Glutamatergic neuron (in vitro differentiated cells): ENCODE data around the gene GNAI1. TPM values are rescaled to one million over a fixed set of nuclear protein-coding genes. Genes with fewer than 3 reads are reported as not detected.

Experiments used
- DNase-seq: peaks from one replicate; pipeline ENCODE4 v3.0.0; 2022
- H3K27ac Mint-ChIP-seq: one replicate; pipeline ENCODE4 v1.8.0; 2020; ENCODE audit warnings: mild to moderate bottlenecking, mixed read lengths, inconsistent platforms; ENCODE audit not compliant: unreplicated experiment
- H3K27me3 Mint-ChIP-seq: one replicate; pipeline ENCODE4 v1.8.0; 2020; ENCODE audit warnings: mild to moderate bottlenecking, moderate library complexity, mixed read lengths, inconsistent platforms; ENCODE audit not compliant: unreplicated experiment
- H3K36me3 Mint-ChIP-seq: one replicate; pipeline ENCODE4 v1.8.0; 2020; ENCODE audit warnings: mild to moderate bottlenecking, mixed read lengths, inconsistent platforms; ENCODE audit not compliant: unreplicated experiment
- H3K4me1 Mint-ChIP-seq: one replicate; pipeline ENCODE4 v1.8.0; 2020; ENCODE audit warnings: mild to moderate bottlenecking, low read depth, mixed read lengths, inconsistent platforms; ENCODE audit not compliant: unreplicated experiment
- H3K4me3 Mint-ChIP-seq: one replicate; pipeline ENCODE4 v1.8.0; 2020; ENCODE audit warnings: mild to moderate bottlenecking, mixed read lengths, inconsistent platforms; ENCODE audit not compliant: unreplicated experiment
- H3K9me3 Mint-ChIP-seq: one replicate; pipeline ENCODE4 v1.8.0; 2020; ENCODE audit warnings: mild to moderate bottlenecking, moderate library complexity, mixed read lengths, inconsistent platforms; ENCODE audit not compliant: unreplicated experiment
- total RNA-seq: library from RNA; stranded (reverse); fragmentation: NEBNext Ultra II Directional; extraction: Animal tissue kit (Norgen Biotek cat#: 25700); gene quantifications from one replicate; pipeline ENCODE4 v1.2.1, GENCODE V29; 2021; ENCODE audit not compliant: unreplicated experiment
- TF ChIP-seq, protein P1 (sequence below): fragments of 200-600 bp; sonication (generic); IDR thresholded peaks from one replicate; pipeline ENCODE4 v1.5.0; 2021; ENCODE audit not compliant: partially characterized antibody, unreplicated experiment

GNAI1 gene
- total RNA-seq, 1 donor from 2014 or later: 61.9 TPM

DNA sequence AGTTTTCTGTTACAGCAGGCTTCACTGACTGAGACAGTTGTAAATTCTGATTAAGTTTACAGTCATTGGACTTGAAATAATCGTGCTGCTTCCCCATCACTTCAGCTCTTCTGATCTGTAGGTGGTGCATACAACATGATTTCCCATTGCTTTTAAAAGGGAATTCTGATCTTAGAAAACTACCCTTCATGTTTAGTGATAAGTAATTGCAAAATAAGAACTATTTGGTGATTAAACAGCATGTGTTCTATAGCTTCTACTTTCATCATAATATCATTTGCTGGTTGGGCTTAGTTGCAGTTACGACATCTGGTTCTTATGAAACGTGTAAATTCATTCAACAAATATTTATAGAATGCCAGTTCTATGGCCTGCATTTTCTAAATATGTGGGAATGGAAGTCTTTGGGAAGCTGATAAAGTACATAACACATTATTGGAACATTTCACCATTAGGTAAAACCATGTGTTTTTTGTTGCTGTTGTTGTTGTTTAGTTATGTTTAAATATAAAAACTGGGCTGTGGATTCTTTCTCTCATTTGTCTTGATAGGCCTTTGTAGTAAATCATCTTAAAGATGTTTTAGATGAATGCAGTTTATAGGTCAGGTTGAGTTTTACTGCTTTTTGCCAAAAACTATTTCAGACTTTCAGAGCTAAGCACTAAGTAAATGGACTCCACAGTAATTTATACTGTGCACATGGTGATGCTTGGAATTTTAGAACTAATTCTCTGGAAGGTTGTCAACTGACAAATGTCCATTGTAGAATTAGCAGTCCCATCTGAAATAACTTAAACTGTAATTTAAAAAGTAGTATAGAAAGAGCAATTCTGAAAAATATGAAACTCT, 13.1 kb downstream of the GNAI1 start:
- TF ChIP-seq, protein P1, sequence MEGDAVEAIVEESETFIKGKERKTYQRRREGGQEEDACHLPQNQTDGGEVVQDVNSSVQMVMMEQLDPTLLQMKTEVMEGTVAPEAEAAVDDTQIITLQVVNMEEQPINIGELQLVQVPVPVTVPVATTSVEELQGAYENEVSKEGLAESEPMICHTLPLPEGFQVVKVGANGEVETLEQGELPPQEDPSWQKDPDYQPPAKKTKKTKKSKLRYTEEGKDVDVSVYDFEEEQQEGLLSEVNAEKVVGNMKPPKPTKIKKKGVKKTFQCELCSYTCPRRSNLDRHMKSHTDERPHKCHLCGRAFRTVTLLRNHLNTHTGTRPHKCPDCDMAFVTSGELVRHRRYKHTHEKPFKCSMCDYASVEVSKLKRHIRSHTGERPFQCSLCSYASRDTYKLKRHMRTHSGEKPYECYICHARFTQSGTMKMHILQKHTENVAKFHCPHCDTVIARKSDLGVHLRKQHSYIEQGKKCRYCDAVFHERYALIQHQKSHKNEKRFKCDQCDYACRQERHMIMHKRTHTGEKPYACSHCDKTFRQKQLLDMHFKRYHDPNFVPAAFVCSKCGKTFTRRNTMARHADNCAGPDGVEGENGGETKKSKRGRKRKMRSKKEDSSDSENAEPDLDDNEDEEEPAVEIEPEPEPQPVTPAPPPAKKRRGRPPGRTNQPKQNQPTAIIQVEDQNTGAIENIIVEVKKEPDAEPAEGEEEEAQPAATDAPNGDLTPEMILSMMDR: no peak

GRCh38 chr7:80150611-80151273, 16.1 kb downstream of the GNAI1 start:
- Mint-ChIP-seq H3K9me3 (no peaks in the 10 kb centered on the region), H3K4me1 (peaks cover 21% of the 10 kb centered on the region), H3K36me3 (no peaks in the 10 kb centered on the region), H3K4me3 (no peak overlapping the region), H3K27ac (no peak overlapping the region), H3K27me3 (no peaks in the 10 kb centered on the region)
- TF ChIP-seq, protein P1: no peak
- DNase-seq: no peak

More for the DNA sequence above, 13.1 kb downstream of the GNAI1 start:
- Mint-ChIP-seq H3K27me3 (no peaks in the 10 kb centered on the region), H3K36me3 (no peaks in the 10 kb centered on the region), H3K9me3 (no peaks in the 10 kb centered on the region), H3K4me3 (no peak overlapping the region), H3K27ac (no peak overlapping the region), H3K4me1 (peaks cover 27% of the 10 kb centered on the region)
- no peak for DNase-seq

GRCh38 chr7:80151274-80151665, 16.6 kb downstream of the GNAI1 start:
- DNase-seq: no peak
- Mint-ChIP-seq H3K4me1 (peaks cover 17% of the 10 kb centered on the region), H3K4me3 (no peak overlapping the region), H3K27ac (no peak overlapping the region), H3K9me3 (no peaks in the 10 kb centered on the region), H3K36me3 (no peaks in the 10 kb centered on the region), H3K27me3 (no peaks in the 10 kb centered on the region)
- TF ChIP-seq, protein P1: no peak

DNA sequence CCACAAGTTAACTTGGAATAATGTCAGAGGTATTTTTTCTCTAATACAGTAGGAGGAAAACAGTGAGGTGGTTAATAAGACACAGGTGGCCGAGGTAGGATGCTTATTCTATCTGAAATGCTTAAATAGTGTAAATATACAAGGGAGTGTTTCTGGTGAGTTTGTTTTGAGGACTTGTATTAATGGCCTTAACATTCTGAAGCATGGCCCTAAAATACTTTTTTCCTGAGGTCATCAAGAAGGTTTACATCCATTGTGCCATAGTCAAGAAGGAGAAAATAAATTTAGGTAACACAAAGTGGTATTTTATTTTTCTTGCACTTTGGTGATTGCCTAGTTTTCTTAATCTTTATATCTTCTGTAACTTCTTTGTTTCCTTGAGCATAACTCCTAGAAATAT, 18.8 kb downstream of the GNAI1 start:
- Mint-ChIP-seq H3K27ac (no peak overlapping the region), H3K36me3 (no peaks in the 10 kb centered on the region), H3K27me3 (no peaks in the 10 kb centered on the region), H3K9me3 (no peaks in the 10 kb centered on the region), H3K4me1 (peaks cover 7% of the 10 kb centered on the region), H3K4me3 (no peak overlapping the region)
- DNase-seq: no peak
- TF ChIP-seq, protein P1: no peak
